ENCODE results near the gene OR2AT4.
A peak's percentile ranks its signal among the peaks of the same experiment; 100 is the strongest.
"Not testable (repeated sequence)": the region's sequence is repeated elsewhere in the genome, so short reads cannot be mapped to it uniquely, and the experiment has no call there.

Gene OR2AT4

DNA sequence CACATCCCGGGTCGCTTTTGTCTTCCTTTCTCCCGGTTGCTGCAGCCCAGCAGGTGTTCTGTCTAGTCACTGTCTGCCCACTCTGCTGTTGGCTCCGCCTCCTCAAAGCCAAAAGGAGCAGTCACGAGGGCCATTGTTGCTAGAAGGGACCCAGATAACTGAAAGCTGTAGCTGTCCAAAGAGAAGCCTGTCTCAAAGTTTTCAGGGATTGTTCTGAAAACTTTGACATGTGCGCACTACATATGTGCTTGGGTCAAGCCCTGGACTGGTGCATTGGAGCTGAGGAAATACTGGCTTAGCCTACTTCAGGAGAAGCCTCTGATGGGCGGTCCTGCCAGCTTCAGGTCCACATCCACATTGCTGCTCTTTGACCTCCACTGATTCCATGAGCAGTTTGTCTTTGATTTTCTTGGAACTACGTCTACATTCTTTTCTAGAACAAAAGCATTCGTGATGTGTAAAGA, 8.8 kb upstream of the OR2AT4 start:
- peak; percentile 23 for DNase-seq (ENCODE audit: low read depth, low spot score)
- in situ Hi-C loops (cut with HindIII; ENCODE audit: low sequenced_read_pairs), result no loop called here
- H3K4me3 ChIP-seq (ENCODE audit: low read depth, low read length), result no peak overlapping the region
- TF ChIP-seq, protein P1, sequence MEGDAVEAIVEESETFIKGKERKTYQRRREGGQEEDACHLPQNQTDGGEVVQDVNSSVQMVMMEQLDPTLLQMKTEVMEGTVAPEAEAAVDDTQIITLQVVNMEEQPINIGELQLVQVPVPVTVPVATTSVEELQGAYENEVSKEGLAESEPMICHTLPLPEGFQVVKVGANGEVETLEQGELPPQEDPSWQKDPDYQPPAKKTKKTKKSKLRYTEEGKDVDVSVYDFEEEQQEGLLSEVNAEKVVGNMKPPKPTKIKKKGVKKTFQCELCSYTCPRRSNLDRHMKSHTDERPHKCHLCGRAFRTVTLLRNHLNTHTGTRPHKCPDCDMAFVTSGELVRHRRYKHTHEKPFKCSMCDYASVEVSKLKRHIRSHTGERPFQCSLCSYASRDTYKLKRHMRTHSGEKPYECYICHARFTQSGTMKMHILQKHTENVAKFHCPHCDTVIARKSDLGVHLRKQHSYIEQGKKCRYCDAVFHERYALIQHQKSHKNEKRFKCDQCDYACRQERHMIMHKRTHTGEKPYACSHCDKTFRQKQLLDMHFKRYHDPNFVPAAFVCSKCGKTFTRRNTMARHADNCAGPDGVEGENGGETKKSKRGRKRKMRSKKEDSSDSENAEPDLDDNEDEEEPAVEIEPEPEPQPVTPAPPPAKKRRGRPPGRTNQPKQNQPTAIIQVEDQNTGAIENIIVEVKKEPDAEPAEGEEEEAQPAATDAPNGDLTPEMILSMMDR (IDR thresholded peaks at IDR 0.05; ENCODE audit: low read depth, low read length), result no peak

DNA sequence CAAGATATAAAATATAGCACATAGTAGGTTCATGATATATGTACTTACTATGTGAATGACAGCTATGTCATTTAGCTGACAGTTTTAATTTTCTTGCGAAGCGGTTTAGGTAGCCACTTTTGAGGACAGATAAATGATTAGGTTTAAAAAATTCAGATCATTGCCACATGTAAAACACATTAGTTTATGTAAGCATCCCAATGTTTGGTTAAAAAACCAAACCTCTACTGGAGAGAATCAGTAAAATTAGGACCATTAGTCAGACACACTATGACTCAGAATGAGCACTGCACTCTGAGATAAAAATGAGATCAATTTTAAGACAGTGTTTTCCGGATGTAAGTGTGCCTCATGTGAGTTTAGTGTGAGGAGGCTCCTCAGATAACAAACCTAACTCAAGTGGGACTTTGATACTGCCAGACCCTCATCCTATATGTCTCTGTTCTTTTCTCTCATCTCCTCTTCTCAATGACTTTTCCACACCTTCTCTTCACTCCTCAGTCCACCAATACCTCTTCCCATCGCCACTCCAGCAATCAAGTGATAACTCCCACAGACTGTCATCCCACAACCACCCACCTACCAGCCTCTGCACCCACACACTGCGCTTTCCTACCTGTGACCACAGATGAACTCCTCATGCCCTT, 6.8 kb upstream of the OR2AT4 start:
- in situ Hi-C loops (cut with HindIII; ENCODE audit: low sequenced_read_pairs), result no loop called here
- TF ChIP-seq, protein P1 (IDR thresholded peaks at IDR 0.05; ENCODE audit: low read depth, low read length), result no peak
- H3K4me3 ChIP-seq (ENCODE audit: low read depth, low read length), result no peak overlapping the region
- DNase-seq (ENCODE audit: low read depth, low spot score), result peak; percentile 51

DNA sequence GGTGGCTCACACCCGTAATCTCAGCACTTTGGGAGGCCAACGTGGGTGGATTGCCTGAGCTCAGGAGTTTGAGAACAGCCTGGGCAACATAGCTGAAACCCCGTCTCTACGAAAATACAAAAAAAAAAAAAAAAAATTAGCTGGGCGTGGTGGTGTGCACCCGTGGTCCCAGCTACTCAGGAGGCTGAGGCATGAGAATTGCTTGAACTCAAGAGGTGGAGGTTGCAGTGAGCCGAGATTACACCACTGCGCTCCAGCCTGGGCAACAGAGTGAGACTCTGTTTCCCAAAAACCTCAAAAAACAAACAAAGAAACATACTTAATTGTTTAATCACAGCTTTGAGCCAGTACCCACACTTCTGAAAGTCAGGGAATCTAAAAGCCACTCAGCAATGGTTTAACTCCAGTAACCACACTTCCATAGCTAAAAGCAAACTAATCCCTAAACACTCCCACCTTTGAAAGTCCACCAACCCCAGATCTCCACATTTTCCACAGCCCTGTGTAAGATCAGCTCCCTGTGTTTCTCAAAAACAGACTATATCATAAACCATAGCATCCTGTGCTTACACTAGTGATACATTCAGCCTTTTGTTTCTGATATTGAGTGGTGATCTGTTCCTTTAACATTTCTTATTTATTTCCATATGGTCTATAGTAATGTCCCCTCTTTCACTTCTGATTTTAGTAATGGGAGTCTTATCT, 4.9 kb upstream of the OR2AT4 start:
- DNase-seq (ENCODE audit: low read depth, low spot score), result no peak
- no peak overlapping the region for H3K4me3 ChIP-seq (ENCODE audit: low read depth, low read length)
- TF ChIP-seq, protein P1 (IDR thresholded peaks at IDR 0.05; ENCODE audit: low read depth, low read length), result no peak
- in situ Hi-C loops (cut with HindIII; ENCODE audit: low sequenced_read_pairs), result no loop called here

DNA sequence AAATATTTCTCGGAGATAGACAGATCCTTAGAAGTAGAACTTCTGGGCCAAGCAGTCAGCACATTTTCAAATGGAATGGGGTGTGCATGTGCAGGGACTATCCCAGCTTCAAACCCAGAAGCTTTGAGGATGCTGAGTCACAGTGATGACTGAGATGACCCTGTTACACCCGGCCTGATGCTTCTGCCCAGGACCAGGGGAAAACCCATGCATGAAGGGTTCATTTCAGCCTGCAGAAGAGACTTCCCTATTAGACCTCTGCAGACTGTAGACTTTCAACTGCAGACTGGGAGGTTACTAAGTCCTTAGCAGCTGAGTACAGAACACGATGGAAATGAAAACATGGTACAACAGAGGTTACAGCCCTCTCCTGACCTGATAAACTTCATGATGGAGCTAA, 3.6 kb upstream of the OR2AT4 start:
- no peak overlapping the region for H3K4me3 ChIP-seq (ENCODE audit: low read depth, low read length)
- DNase-seq (ENCODE audit: low read depth, low spot score), result peak; percentile 2
- in situ Hi-C loops (cut with HindIII; ENCODE audit: low sequenced_read_pairs), result no loop called here
- TF ChIP-seq, protein P1 (IDR thresholded peaks at IDR 0.05; ENCODE audit: low read depth, low read length), result no peak

DNA sequence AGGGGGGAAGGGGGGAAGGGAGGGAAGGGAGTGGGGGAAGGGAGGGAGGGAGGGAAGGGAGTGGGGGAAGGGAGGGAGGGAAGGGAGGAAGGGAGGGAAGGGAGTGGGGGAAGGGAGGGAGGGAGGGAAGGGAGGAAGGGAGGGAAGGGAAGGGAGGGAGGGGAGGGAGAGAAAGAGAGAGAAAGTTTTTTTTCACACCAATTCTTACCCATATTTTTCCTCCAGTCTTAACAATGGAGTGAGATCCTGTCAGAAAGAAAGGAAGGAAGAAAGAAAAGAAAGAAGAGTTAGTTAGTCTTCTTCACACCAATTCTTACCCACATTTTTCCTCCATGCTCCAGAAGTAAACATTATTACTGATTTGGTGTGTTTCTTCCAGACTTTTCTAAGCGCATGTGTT, 3.0 kb upstream of the OR2AT4 start:
- TF ChIP-seq, protein P1 (IDR thresholded peaks at IDR 0.05; ENCODE audit: low read depth, low read length), result no peak
- in situ Hi-C loops (cut with HindIII; ENCODE audit: low sequenced_read_pairs), result no loop called here
- H3K4me3 ChIP-seq (ENCODE audit: low read depth, low read length), result no peak overlapping the region
- DNase-seq (ENCODE audit: low read depth, low spot score), result no peak

DNA sequence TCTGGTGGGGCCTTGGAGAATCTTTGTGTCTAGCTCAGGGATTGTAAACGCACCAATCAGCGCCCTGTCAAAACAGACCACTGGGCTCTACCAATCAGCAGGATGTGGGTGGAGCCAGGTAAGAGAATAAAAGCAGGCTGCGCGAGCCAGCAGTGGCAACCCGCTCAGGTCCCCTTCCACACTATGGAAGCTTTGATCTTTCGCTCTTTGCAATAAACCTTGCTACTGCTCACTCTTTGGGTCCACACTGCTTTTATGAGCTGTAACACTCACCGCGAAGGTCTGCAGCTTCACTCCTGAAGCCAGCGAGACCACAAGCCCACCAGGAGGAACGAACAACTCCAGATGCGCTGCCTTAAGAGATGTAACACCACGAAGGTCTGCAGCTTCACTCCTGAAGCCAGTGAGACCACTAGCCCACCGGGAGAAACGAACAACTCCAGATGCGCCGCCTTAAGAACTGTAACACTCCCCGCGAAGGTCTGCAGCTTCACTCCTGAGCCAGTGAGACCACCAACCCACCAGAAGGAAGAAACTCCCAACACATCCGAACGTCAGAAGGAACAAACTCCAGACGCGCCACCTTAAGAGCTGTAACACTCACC, 2.3 kb upstream of the OR2AT4 start:
- in situ Hi-C loops (cut with HindIII; ENCODE audit: low sequenced_read_pairs); DNase-seq (ENCODE audit: low read depth, low spot score); H3K4me3 ChIP-seq (ENCODE audit: low read depth, low read length): not testable (repeated sequence)

DNA sequence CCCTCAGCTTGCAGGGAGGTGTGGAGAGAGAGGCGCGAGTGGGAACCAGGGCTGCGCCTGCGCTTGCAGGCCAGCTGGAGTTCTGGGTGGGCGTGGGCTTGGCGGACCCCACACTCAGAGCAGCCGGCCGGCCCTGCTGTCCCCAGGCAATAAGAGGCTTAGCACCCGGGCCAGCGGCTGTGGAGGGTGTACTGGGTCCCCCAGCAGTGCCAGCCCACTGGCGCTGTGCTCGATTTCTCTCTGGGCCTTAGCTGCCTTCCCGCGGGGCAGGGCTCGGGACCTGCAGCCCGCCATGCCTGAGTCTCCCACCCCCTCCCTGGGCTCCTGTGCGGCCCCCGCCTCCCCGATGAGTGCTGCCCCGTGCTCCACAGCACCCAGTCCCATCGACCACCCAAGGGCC, 1.5 kb upstream of the OR2AT4 start:
- in situ Hi-C loops (cut with HindIII; ENCODE audit: low sequenced_read_pairs); DNase-seq (ENCODE audit: low read depth, low spot score); H3K4me3 ChIP-seq (ENCODE audit: low read depth, low read length): not testable (repeated sequence)
